H1 (cell line): ENCODE results near the gene MMS22L. TPM values are rescaled to one million over a fixed set of nuclear protein-coding genes. Genes with fewer than 3 reads are reported as not detected.
A peak's percentile ranks its signal among the peaks of the same experiment; 100 is the strongest.

ENCODE experiments used
- CTCF ChIA-PET: fragments of 300-600 bp; sonication (Branson Sonifier 250); formaldehyde crosslinking; loops from one replicate; lab custom pipeline; 2021; ENCODE audit not compliant: partially characterized antibody; lab: Charles Lee
- POLR2A ChIA-PET: fragments of 300-600 bp; sonication (Branson Sonifier 250); formaldehyde crosslinking; loops from one replicate; lab custom pipeline; 2021; ENCODE audit warnings: inconsistent platforms; ENCODE audit not compliant: partially characterized antibody; lab: Charles Lee
- DNase-seq, 2 experiments: peaks; one replicate each; pipeline versions ENCODE4 v3.0.0 to v3.0.0-alpha.2; 2010 to 2022; ENCODE audit warnings: low spot score in 2 of 2, low read depth in 1 of 2, mixed read lengths in 1 of 2
- FAIRE-seq: peaks from 2 replicates; lab custom pipeline; 2011; peaks lifted over from hg19 to GRCh38; lab: Jason Lieb, UNC
- H2AFZ ChIP-seq: 2 replicates; pipeline ENCODE4 v1.8.1; 2012; ENCODE audit warnings: low read length, inconsistent platforms
- H2AK5ac ChIP-seq: 2 replicates; pipeline ENCODE4 v1.6.1; 2013; ENCODE audit warnings: low read depth, low read length
- H2BK120ac ChIP-seq: replicated peaks from 2 replicates; pipeline ENCODE3; 2013; ENCODE audit warnings: low read depth, low read length, inconsistent platforms
- H2BK12ac ChIP-seq: 2 replicates; pipeline ENCODE4 v1.6.1; 2013; ENCODE audit warnings: low read depth, low read length
- H2BK15ac ChIP-seq: 2 replicates; pipeline ENCODE4 v1.6.1; 2013; ENCODE audit warnings: low read length
- H2BK20ac ChIP-seq: 2 replicates; pipeline ENCODE4 v1.6.1; 2013; ENCODE audit warnings: low read length
- H2BK5ac ChIP-seq: 2 replicates; pipeline ENCODE4 v1.6.1; 2013; ENCODE audit warnings: low read depth, low read length
- H3K14ac ChIP-seq: 2 replicates; pipeline ENCODE4 v1.6.1; 2013; ENCODE audit warnings: inconsistent platforms; ENCODE audit not compliant: insufficient read length
- H3K18ac ChIP-seq: 2 replicates; pipeline ENCODE4 v1.6.1; 2013; ENCODE audit warnings: low read length; ENCODE audit errors: extremely low read depth
- H3K23ac ChIP-seq: 2 replicates; pipeline ENCODE4 v1.6.1; 2013; ENCODE audit warnings: inconsistent platforms; ENCODE audit not compliant: insufficient read length
- H3K23me2 ChIP-seq: 2 replicates; pipeline ENCODE4 v1.6.1; 2013; ENCODE audit warnings: low read depth, low read length
- H3K27ac ChIP-seq: 2 replicates; pipeline ENCODE4 v1.6.1; 2011; ENCODE audit warnings: low read depth, low read length, inconsistent platforms
- H3K27me3 ChIP-seq, 4 experiments: replicated peaks in 1 of 4; 1 replicate in 1 of 4; 2 replicates in 3 of 4; pipeline versions ENCODE4 v1.6.1 to v1.8.1; 2011 to 2013; ENCODE audit warnings: low read length in 3 of 4, mild to moderate bottlenecking in 3 of 4, inconsistent platforms in 2 of 4, mixed read lengths in 2 of 4, moderate library complexity in 1 of 4; ENCODE audit not compliant: control insufficient read depth in 3 of 4, insufficient read depth in 3 of 4; ENCODE audit errors: extremely low read depth in 1 of 4
- H3K36me3 ChIP-seq, 4 experiments: 2 replicates each; pipeline versions ENCODE4 v1.6.1 to v1.8.1; 2011 to 2013; ENCODE audit warnings: mild to moderate bottlenecking in 4 of 4, low read length in 3 of 4, moderate library complexity in 2 of 4, control low read depth in 1 of 4, inconsistent platforms in 1 of 4; ENCODE audit not compliant: insufficient read depth in 4 of 4, control insufficient read depth in 2 of 4
- H3K4ac ChIP-seq: replicated peaks from 2 replicates; pipeline ENCODE3; 2013; ENCODE audit warnings: low read length, low read depth, mixed read lengths, inconsistent platforms; ENCODE audit not compliant: insufficient read length
- H3K4me1 ChIP-seq, 4 experiments: replicated peaks in 1 of 4; 1 replicate in 1 of 4; 2 replicates in 3 of 4; pipeline versions ENCODE4 v1.6.1 to v1.8.1; 2011 to 2013; ENCODE audit warnings: low read length in 3 of 4, inconsistent platforms in 2 of 4, mixed read lengths in 1 of 4; ENCODE audit not compliant: insufficient read depth in 4 of 4, control insufficient read depth in 3 of 4
- H3K4me2 ChIP-seq, 2 experiments: 2 replicates each; pipeline versions ENCODE4 v1.6.1 to v1.8.1; 2011 to 2013; ENCODE audit warnings: low read depth in 2 of 2, low read length in 2 of 2, control low read depth in 1 of 2, inconsistent platforms in 1 of 2, mild to moderate bottlenecking in 1 of 2; ENCODE audit not compliant: insufficient read depth in 1 of 2
- H3K4me3 ChIP-seq, 4 experiments: fragments of 200-600, 300-600 bp in 1 of 4; sonication (generic), shearing (Covaris generic), sonication (Bioruptor Twin) in 1 of 4; 2 replicates each; pipeline versions ENCODE4 v1.5.1 to v1.8.1; 2011 to 2016; ENCODE audit warnings: low read length in 4 of 4, low read depth in 3 of 4, control low read depth in 2 of 4, inconsistent platforms in 2 of 4, mild to moderate bottlenecking in 2 of 4, mixed read lengths in 1 of 4, moderate library complexity in 1 of 4; ENCODE audit not compliant: insufficient read depth in 2 of 4; ENCODE audit errors: extremely low read depth in 1 of 4
- H3K56ac ChIP-seq: replicated peaks from 2 replicates; pipeline ENCODE3; 2013; ENCODE audit warnings: low read depth, mild to moderate bottlenecking, mixed read lengths, low read length, inconsistent platforms; ENCODE audit not compliant: insufficient read length
- H3K79me1 ChIP-seq: 2 replicates; pipeline ENCODE4 v1.6.1; 2013; ENCODE audit warnings: low read depth, low read length, control low read depth
- H3K79me2 ChIP-seq, 2 experiments: 2 replicates each; pipeline versions ENCODE4 v1.6.1 to v1.8.1; 2012 to 2013; ENCODE audit warnings: low read length in 2 of 2, mild to moderate bottlenecking in 2 of 2, inconsistent platforms in 1 of 2; ENCODE audit not compliant: insufficient read depth in 2 of 2, control insufficient read depth in 1 of 2
- H3K9ac ChIP-seq, 4 experiments: replicated peaks in 1 of 4; 1 replicate in 1 of 4; 2 replicates in 3 of 4; pipeline versions ENCODE4 v1.6.1 to v1.8.1; 2011 to 2013; ENCODE audit warnings: low read depth in 3 of 4, low read length in 3 of 4, control low read depth in 2 of 4, mild to moderate bottlenecking in 2 of 4, moderate library complexity in 2 of 4, inconsistent platforms in 1 of 4; ENCODE audit errors: extremely low read depth in 1 of 4
- H3K9me3 ChIP-seq, 2 experiments: 2 replicates each; pipeline versions ENCODE4 v1.6.1 to v1.8.1; 2012 to 2013; ENCODE audit warnings: mild to moderate bottlenecking in 2 of 2, moderate library complexity in 2 of 2, control low read depth in 1 of 2, inconsistent platforms in 1 of 2, low read depth in 1 of 2, low read length in 1 of 2, mixed read lengths in 1 of 2; ENCODE audit not compliant: insufficient read depth in 2 of 2
- H4K20me1 ChIP-seq, 2 experiments: replicated peaks in 1 of 2; 2 replicates each; pipeline versions ENCODE3 to v1.8.1; 2011 to 2013; ENCODE audit warnings: inconsistent platforms in 2 of 2, low read length in 2 of 2, mild to moderate bottlenecking in 1 of 2; ENCODE audit not compliant: insufficient read depth in 2 of 2, control insufficient read depth in 1 of 2
- H4K5ac ChIP-seq: 2 replicates; pipeline ENCODE4 v1.6.1; 2013; ENCODE audit warnings: low read length, low read depth, mixed read lengths, inconsistent platforms; ENCODE audit not compliant: insufficient read length
- H4K8ac ChIP-seq: 2 replicates; pipeline ENCODE4 v1.8.0; 2013; ENCODE audit warnings: mild to moderate bottlenecking, moderate library complexity, low read length, inconsistent platforms; ENCODE audit not compliant: insufficient read depth; ENCODE audit errors: extremely low read depth
- H4K91ac ChIP-seq: replicated peaks from 2 replicates; pipeline ENCODE3; 2013; ENCODE audit warnings: low read length, mixed read lengths, inconsistent platforms; ENCODE audit not compliant: insufficient read length
- NANOG ChIP-seq: IDR thresholded peaks from 2 replicates; pipeline ENCODE4 v1.6.1; 2011; ENCODE audit warnings: low read length, low read depth, mild to moderate bottlenecking, inconsistent platforms; ENCODE audit not compliant: insufficient read depth, poor library complexity, severe bottlenecking
- YY1 ChIP-seq: IDR thresholded peaks from 2 replicates; pipeline ENCODE4 v1.6.1; 2011; ENCODE audit warnings: low read depth, mild to moderate bottlenecking, low read length
- WGBS, 2 experiments: shearing (Covaris generic) in 1 of 2; methylation state at CpG; one replicate each; pipeline versions ENCODE4 v1.1.6 to v1.1.7; 2013 to 2015; ENCODE audit warnings: low lambda C conversion rate in 2 of 2, mixed read lengths in 2 of 2, inconsistent platforms in 1 of 2, low coverage in 1 of 2, missing lambda C conversion rate in 1 of 2; ENCODE audit not compliant: insufficient replicate concordance in 2 of 2, insufficient coverage in 1 of 2, insufficient read length in 1 of 2; ENCODE audit errors: extremely low coverage in 1 of 2, missing lambda C conversion rate in 1 of 2; 5-methylcytosine and 5-hydroxymethylcytosine counted together
- polyA plus RNA-seq, 7 experiments: library from polyadenylated mRNA; depleted of rRNA in 3 of 7; stranded (reverse) in 5 of 7; unstranded in 2 of 7; fragments of >200 nt in 5 of 7; fragments of 200-250 nt in 2 of 7; gene quantifications; 1 replicate in 5 of 7; 2 replicates in 1 of 7; 4 replicates in 1 of 7; pipeline versions ENCODE4 v1.2.1 to v1.2.3, GENCODE V29; 2011 to 2013; ENCODE audit warnings: missing spikeins in 2 of 7, mixed read lengths in 2 of 7
- total RNA-seq: library from RNA; stranded (reverse); fragmentation: NEBNext Ultra II Directional; extraction: Animal tissue kit (Norgen Biotek cat#: 25700); gene quantifications from 2 replicates; pipeline ENCODE4 v1.2.1, GENCODE V29; 2021

The MMS22L gene
- total and polyA plus RNA-seq, 2 of the 8 experiments (the other 6 are each of a cell fraction or from before 2014, with no cell fraction given), result 11.1 to 32.6 TPM

GRCh38 chr6:97120511-97120910, 162.5 kb downstream of the MMS22L start:
- Histone ChIP-seq H4K91ac (no peak overlapping the region), H3K56ac (no peak overlapping the region), H3K4me1 (no peaks in the 10 kb centered on the region), H3K23ac (no peak overlapping the region), H4K20me1 (no peaks in the 10 kb centered on the region), H2BK15ac (no peak overlapping the region)
- 87% methylated on average over 2 of the region's 2 CpGs; no CpG with 5 or more reads in 1 of the 2 experiments for WGBS, 2 experiments
- peak; percentile 64 for TF ChIP-seq YY1
- TF ChIP-seq NANOG, result no peak
- TF ChIP-seq, all 59 proteins: peak for 1
- Histone ChIP-seq H3K79me2 (no peaks in the 10 kb centered on the region), H2AK5ac (no peak overlapping the region), H3K9ac (no peak overlapping the region), H3K4me2 (no peak overlapping the region), H3K18ac (no peak overlapping the region), H3K14ac (no peak overlapping the region), H2AFZ (0 out of 2 replicates have a peak overlapping the region, but pooled peaks have one; percentile 37), H3K27me3 (no peaks in the 10 kb centered on the region), H3K27ac (no peak overlapping the region), H4K8ac (no peak overlapping the region), H2BK12ac (no peak overlapping the region), H3K4ac (no peak overlapping the region), H2BK20ac (no peak overlapping the region), H3K4me3 (no peak overlapping the region), H4K5ac (no peak overlapping the region), H3K36me3 (no peaks in the 10 kb centered on the region), H2BK120ac (no peak overlapping the region), H2BK5ac (no peak overlapping the region), H3K9me3 (no peaks in the 10 kb centered on the region), H3K79me1 (no peaks in the 10 kb centered on the region), H3K23me2 (no peaks in the 10 kb centered on the region)
- POLR2A ChIA-PET, result no interaction called here
- CTCF ChIA-PET, result interaction anchor here (0.5 to 0.7 kb wide), 2 partner anchors 21 to 41 kb away, joined by 3 to 4 read pairs; no protein-coding TSS in a partner anchor
- DNase-seq (no peak), FAIRE-seq (no peak)
